ENCODE results near the gene RPRD2.

Gene RPRD2

GRCh38 chr1:150514913-150515327, 151.0 kb downstream of the RPRD2 start:
- DNase-seq (ENCODE audit: low spot score) = no peak

GRCh38 chr1:150515328-150516049, 151.5 kb downstream of the RPRD2 start, which contains the start of gene FALEC:
Gene FALEC, plus strand, starts transcription at chr1:150515752.
- DNase-seq (ENCODE audit: low spot score) = peak; percentile 91

- no peak for DNase-seq (ENCODE audit: low spot score)
These were observed 152.2 kb downstream of the RPRD2 start for GRCh38 chr1:150516050-150516591.

- DNase-seq (ENCODE audit: low spot score) = peak; percentile 45
These were observed 152.7 kb downstream of the RPRD2 start for GRCh38 chr1:150516616-150517015.

GRCh38 chr1:150521196-150521968, 157.4 kb downstream of the RPRD2 start:
- DNase-seq (ENCODE audit: low spot score) = no peak

- no peak for DNase-seq (ENCODE audit: low spot score)
These were observed 161.4 kb downstream of the RPRD2 start for GRCh38 chr1:150525348-150525747.

Measured in CD4-positive, alpha-beta T cell treated with Interleukin-15 for 4 hours (primary cell).